SK-N-SH treated with all-trans-retinoic acid at 6 μM for 48 hours (cell line): ENCODE results near the gene NDN.

ENCODE experiments used
- ATAC-seq: fragments of 200-7000 bp; cut with Tn5 transposase; 3 replicates; pipeline ENCODE4 v1.9.1; 2020; ENCODE audit warnings: mild to moderate bottlenecking, moderate library complexity
- ARNTL ChIP-seq: fragments of 450-650 bp; formaldehyde crosslinking; IDR thresholded peaks from 2 replicates; pipeline ENCODE4 v1.5.0; 2020; ENCODE audit warnings: low read depth, mild to moderate bottlenecking, moderate library complexity, borderline replicate concordance
- BACH2 ChIP-seq: fragments of 250-450 bp; sonication (Bioruptor Pico); IDR thresholded peaks from 2 replicates; pipeline ENCODE4 v1.9.0; 2021; ENCODE audit warnings: mild to moderate bottlenecking, borderline replicate concordance
- CREB5 ChIP-seq: fragments of 250-450 bp; sonication (Bioruptor Pico); IDR thresholded peaks from 2 replicates; pipeline ENCODE4 v1.5.1; 2020; ENCODE audit warnings: low read depth, mild to moderate bottlenecking, moderate library complexity
- CSDC2 ChIP-seq: fragments of 250-450 bp; sonication (Bioruptor Pico); IDR thresholded peaks from 2 replicates; pipeline ENCODE4 v1.5.0; 2020; ENCODE audit warnings: mild to moderate bottlenecking, moderate library complexity
- CSRNP3 ChIP-seq: fragments of 250-450 bp; sonication (Bioruptor Pico); IDR thresholded peaks from 2 replicates; pipeline ENCODE4 v1.5.1; 2021; ENCODE audit warnings: mild to moderate bottlenecking, moderate library complexity
- ESRRG ChIP-seq: fragments of 250-450 bp; sonication (Bioruptor Pico); IDR thresholded peaks from 2 replicates; pipeline ENCODE4 v1.6.1; 2021; ENCODE audit warnings: mild to moderate bottlenecking
- GLIS3 ChIP-seq: fragments of 250-450 bp; sonication (Bioruptor Pico); IDR thresholded peaks from 2 replicates; pipeline ENCODE4 v1.5.0; 2020; ENCODE audit warnings: mild to moderate bottlenecking, moderate library complexity
- ISL1 ChIP-seq: fragments of 250-450 bp; sonication (Bioruptor Pico); IDR thresholded peaks from 2 replicates; pipeline ENCODE4 v2.1.2; 2022; ENCODE audit warnings: mild to moderate bottlenecking, moderate library complexity
- OSR1 ChIP-seq: fragments of 250-450 bp; sonication (Bioruptor Pico); IDR thresholded peaks from 2 replicates; pipeline ENCODE4 v1.8.0; 2022; ENCODE audit warnings: moderate library complexity, mild to moderate bottlenecking, inconsistent platforms
- PATZ1 ChIP-seq: fragments of 250-450 bp; sonication (Bioruptor Pico); IDR thresholded peaks from 2 replicates; pipeline ENCODE4 v1.8.0; 2020; ENCODE audit warnings: mild to moderate bottlenecking, moderate library complexity, borderline replicate concordance
- PPARA ChIP-seq: fragments of 250-450 bp; sonication (Bioruptor Pico); IDR thresholded peaks from 2 replicates; pipeline ENCODE4 v1.5.0; 2020; ENCODE audit warnings: mild to moderate bottlenecking, borderline replicate concordance
- RARB ChIP-seq: fragments of 250-450 bp; sonication (Bioruptor Pico); IDR thresholded peaks from 2 replicates; pipeline ENCODE4 v1.8.0; 2021; ENCODE audit warnings: mild to moderate bottlenecking, moderate library complexity
- SNAI2 ChIP-seq: fragments of 250-450 bp; sonication (Bioruptor Pico); IDR thresholded peaks from 2 replicates; pipeline ENCODE4 v1.5.0; 2020; ENCODE audit warnings: mild to moderate bottlenecking, moderate library complexity
- TCF4 ChIP-seq: fragments of 250-450 bp; sonication (Bioruptor Pico); IDR thresholded peaks from 2 replicates; pipeline ENCODE4 v1.8.0; 2021; ENCODE audit warnings: mild to moderate bottlenecking, moderate library complexity, borderline replicate concordance
- TOX ChIP-seq: fragments of 250-450 bp; sonication (Bioruptor Pico); IDR thresholded peaks from 2 replicates; pipeline ENCODE4 v1.8.0; 2021; ENCODE audit warnings: mild to moderate bottlenecking, moderate library complexity, borderline replicate concordance
- TSHZ2 ChIP-seq: fragments of 250-450 bp; sonication (Bioruptor Pico); IDR thresholded peaks from 2 replicates; pipeline ENCODE4 v1.5.0; 2020; ENCODE audit warnings: mild to moderate bottlenecking, moderate library complexity
- ZC3H10 ChIP-seq: fragments of 250-450 bp; sonication (Bioruptor Pico); IDR thresholded peaks from 2 replicates; pipeline ENCODE4 v1.5.1; 2021; ENCODE audit warnings: mild to moderate bottlenecking, moderate library complexity
- ZFP3 ChIP-seq: fragments of 250-450 bp; sonication (Bioruptor Pico); IDR thresholded peaks from 2 replicates; pipeline ENCODE4 v1.5.0; 2020; ENCODE audit warnings: mild to moderate bottlenecking, moderate library complexity
- ZNF565 ChIP-seq: fragments of 450-650 bp; formaldehyde crosslinking; conservative IDR thresholded peaks from 2 replicates; pipeline ENCODE4 v1.5.0; 2020; ENCODE audit warnings: low read depth, mild to moderate bottlenecking, moderate library complexity
- ZNF70 ChIP-seq: fragments of 450-650 bp; formaldehyde crosslinking; IDR thresholded peaks from 2 replicates; pipeline ENCODE4 v1.5.0; 2020; ENCODE audit warnings: mild to moderate bottlenecking, moderate library complexity
- ZNF8 ChIP-seq: fragments of 450-650 bp; formaldehyde crosslinking; IDR thresholded peaks from 2 replicates; pipeline ENCODE4 v1.5.0; 2020; ENCODE audit warnings: mild to moderate bottlenecking, moderate library complexity

Gene NDN

GRCh38 chr15:23687143-23687470 is at the start of gene NDN:
Gene NDN (minus strand): TSS chr15:23687305. CDS start chr15:23687217, 88 bp downstream.
- ATAC-seq, result peak; percentile 75
- no peak for TF ChIP-seq CSRNP3
- TF ChIP-seq ZFP3 (CRISPR knock-in tag), result no peak
- no peak for TF ChIP-seq ZC3H10
- TF ChIP-seq GLIS3 (CRISPR knock-in tag), result no peak
- TF ChIP-seq CSDC2 (CRISPR knock-in tag), result no peak
- no peak for TF ChIP-seq ESRRG (CRISPR knock-in tag)
- no peak for TF ChIP-seq PPARA (CRISPR knock-in tag)
- TF ChIP-seq TSHZ2 (CRISPR knock-in tag), result no peak
- no peak for TF ChIP-seq TOX
- no peak for TF ChIP-seq TCF4 (CRISPR knock-in tag)
- no peak for TF ChIP-seq ARNTL
- no peak for TF ChIP-seq PATZ1 (CRISPR knock-in tag)
- no peak for TF ChIP-seq ZNF8 (CRISPR knock-in tag)
- TF ChIP-seq ISL1 (CRISPR knock-in tag), result no peak
- TF ChIP-seq, all 23 proteins: peak for 0

GRCh38 chr15:23736033-23736673 is 49.0 kb upstream of the NDN start:
- no peak for ATAC-seq
- TF ChIP-seq ZNF8 (CRISPR knock-in tag) (no peak), CSDC2 (CRISPR knock-in tag) (no peak), ZC3H10 (no peak), CSRNP3 (no peak), ISL1 (CRISPR knock-in tag) (no peak), BACH2 (CRISPR knock-in tag) (no peak), ZNF70 (no peak), PPARA (CRISPR knock-in tag) (no peak), ZFP3 (CRISPR knock-in tag) (no peak), TSHZ2 (CRISPR knock-in tag) (no peak), RARB (CRISPR knock-in tag) (no peak), GLIS3 (CRISPR knock-in tag) (no peak), ARNTL (no peak), OSR1 (CRISPR knock-in tag) (no peak), PATZ1 (CRISPR knock-in tag) (no peak), ZNF565 (CRISPR knock-in tag) (no peak), SNAI2 (no peak), CREB5 (CRISPR knock-in tag) (no peak), ESRRG (CRISPR knock-in tag) (no peak)
